GM21528 (cell line): ENCODE results near the gene NAXD.

Experiments used
- ATAC-seq: cut with Tn5 transposase; IDR thresholded peaks from one replicate; pipeline ENCODE4 v1.9.1; 2021; ENCODE audit warnings: mild to moderate bottlenecking, moderate library complexity; ENCODE audit not compliant: unreplicated experiment, low FRiP score

NAXD gene

DNA sequence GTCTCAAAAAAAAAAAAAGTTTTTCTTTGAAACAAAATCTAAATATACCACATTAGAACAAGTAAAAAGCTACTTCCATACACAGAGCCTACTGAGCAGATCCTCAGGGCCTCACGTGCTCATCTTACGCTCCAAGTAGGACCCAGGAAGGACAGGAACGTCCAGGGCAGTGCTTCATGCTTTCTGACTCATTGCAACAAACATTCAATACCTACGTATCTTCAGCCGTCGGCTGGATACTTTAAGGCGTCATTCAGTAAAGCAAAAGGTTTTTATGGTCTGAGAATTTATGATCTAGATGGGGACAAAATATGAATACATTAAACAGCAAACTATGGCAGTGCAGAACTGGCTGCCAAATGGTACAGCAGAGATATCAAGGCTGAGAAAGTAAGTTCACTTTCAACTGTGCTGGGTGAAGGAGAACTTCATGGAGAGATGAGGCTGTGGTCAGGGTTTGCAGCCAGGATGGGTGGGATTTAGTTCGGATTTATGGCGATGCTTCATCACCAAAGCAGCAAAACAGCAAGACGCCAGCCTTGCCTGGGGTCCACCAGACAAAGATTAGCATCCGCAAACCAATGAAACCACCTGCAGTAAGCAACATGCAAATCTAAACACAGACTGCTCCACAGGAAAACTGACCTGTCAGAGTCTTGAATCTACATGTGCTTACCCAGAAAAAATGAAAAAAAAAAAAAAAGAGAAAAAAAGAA is 70.1 kb downstream of the NAXD start:
- ATAC-seq = no peak

DNA sequence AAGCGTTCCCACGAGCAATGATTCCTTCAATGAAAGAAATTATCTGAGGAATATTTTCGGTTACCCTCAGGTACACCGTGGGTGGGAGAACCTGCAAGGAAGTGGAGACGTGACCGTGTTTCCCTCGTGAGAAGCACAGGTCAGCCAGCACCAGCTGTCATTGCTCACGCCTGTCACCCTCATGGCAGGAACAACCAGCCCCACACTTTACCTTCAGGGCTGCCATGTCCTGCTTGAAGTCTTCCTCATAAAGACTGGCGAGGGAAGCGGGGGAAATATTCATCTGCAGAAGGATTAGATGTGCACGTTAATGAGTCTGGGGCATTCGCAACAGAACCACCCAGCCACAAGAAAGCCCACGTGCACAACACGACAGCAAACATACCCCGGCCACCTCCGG is 72.4 kb downstream of the NAXD start:
- no peak for ATAC-seq

DNA sequence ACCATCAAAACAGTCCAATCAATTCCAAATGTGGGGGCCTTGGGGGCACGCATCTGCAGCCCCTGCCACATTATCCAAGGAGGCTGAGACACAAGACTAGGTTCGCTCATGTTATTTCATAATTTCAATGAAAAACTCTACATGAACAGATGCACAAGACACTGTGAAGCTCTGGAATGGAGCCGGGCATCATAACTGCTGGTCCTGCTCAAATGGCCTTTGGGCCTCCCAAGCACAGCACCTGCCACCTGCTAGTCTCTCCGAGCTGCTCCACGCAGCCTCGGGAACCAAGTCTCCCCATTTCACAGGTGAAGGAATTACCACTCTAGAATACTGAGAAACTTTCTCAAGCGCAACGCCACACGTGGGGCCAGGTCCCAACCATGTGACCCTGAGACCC is 73.7 kb downstream of the NAXD start:
- no peak for ATAC-seq
